SIG-M5 treated with dmso at 0.1 percent for 504 hours (cell line): Measurements from ENCODE around the gene ATP5F1A.

Experiments used
- DNase-seq: peaks from one replicate; lab custom pipeline; 2025; ENCODE audit not compliant: unreplicated experiment; lab: John Stamatoyannopoulos, UW

Gene ATP5F1A

GRCh38 chr18:46073474-46074331 lies 24.4 kb downstream of the ATP5F1A start:
- DNase-seq, result peak; percentile 80

- DNase-seq, result no peak
Observed at GRCh38 chr18:46072959-46073358, 25.1 kb downstream of the ATP5F1A start.

- no peak for DNase-seq
Observed at GRCh38 chr18:46072376-46072867, 25.7 kb downstream of the ATP5F1A start.

- DNase-seq, result peak; percentile 41
Observed at GRCh38 chr18:46071653-46072375, 26.3 kb downstream of the ATP5F1A start, which contains the start of gene PSTPIP2. Gene PSTPIP2 (minus strand): TSS chr18:46072260. CDS start chr18:46072188, 72 bp downstream.

GRCh38 chr18:46070815-46071652 lies 27.1 kb downstream of the ATP5F1A start:
- peak; percentile 90 for DNase-seq

- DNase-seq, result no peak
Observed at GRCh38 chr18:46070232-46070631, 27.9 kb downstream of the ATP5F1A start.

- no peak for DNase-seq
Observed at GRCh38 chr18:46069524-46069923, 28.6 kb downstream of the ATP5F1A start.

- no peak for DNase-seq
Observed at GRCh38 chr18:46068763-46069162, 29.3 kb downstream of the ATP5F1A start.

GRCh38 chr18:46067438-46068007 lies 30.6 kb downstream of the ATP5F1A start:
- no peak for DNase-seq

GRCh38 chr18:46062781-46063180 lies 35.3 kb downstream of the ATP5F1A start:
- no peak for DNase-seq

- no peak for DNase-seq
Observed at GRCh38 chr18:46061796-46062195, 36.3 kb downstream of the ATP5F1A start.

- no peak for DNase-seq
Observed at GRCh38 chr18:46061387-46061786, 36.7 kb downstream of the ATP5F1A start.

GRCh38 chr18:46060359-46060841 lies 37.7 kb downstream of the ATP5F1A start:
- DNase-seq, result no peak

GRCh38 chr18:46055838-46056230 lies 42.3 kb downstream of the ATP5F1A start:
- DNase-seq, result no peak

- no peak for DNase-seq
Observed at GRCh38 chr18:46054956-46055837, 42.9 kb downstream of the ATP5F1A start.

GRCh38 chr18:46053368-46054095 lies 44.6 kb downstream of the ATP5F1A start:
- DNase-seq, result no peak

- peak; percentile 22 for DNase-seq
Observed at GRCh38 chr18:46051731-46052461, 46.2 kb downstream of the ATP5F1A start.

GRCh38 chr18:46050268-46050667 lies 47.8 kb downstream of the ATP5F1A start:
- DNase-seq, result no peak
